ENCODE results near the gene G6PC1. TPM values are rescaled to one million over a fixed set of nuclear protein-coding genes. Genes with fewer than 3 reads are reported as not detected.
"Not testable (repeated sequence)": the region's sequence is repeated elsewhere in the genome, so short reads cannot be mapped to it uniquely, and the experiment has no call there.

G6PC1 gene
- total and polyA plus RNA-seq, 2 experiments from 2014 or later, result not detected

DNA sequence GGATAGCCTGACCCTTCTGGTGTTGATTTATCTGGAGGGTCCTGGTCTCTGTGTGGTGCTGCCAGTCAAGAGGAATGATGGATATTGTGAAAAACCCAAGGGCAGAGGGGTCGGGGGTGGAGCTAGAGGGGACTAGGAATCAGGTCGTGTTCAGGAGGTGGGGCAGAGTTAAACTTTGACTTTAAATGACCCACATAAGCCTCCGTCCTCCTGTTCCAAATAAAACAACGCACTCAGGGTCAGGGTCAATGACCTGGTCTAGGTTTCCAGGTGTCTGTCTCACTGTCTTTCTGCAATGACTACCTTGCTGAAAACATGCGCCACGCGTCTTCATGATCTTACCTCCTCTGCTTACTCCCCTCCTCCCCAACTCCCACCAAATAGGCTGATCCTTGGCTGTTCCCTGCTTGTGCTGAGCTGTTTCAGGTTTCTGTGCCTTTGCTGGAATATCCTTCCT is 34.9 kb upstream of the G6PC1 start:
- TF ChIP-seq, protein P1, sequence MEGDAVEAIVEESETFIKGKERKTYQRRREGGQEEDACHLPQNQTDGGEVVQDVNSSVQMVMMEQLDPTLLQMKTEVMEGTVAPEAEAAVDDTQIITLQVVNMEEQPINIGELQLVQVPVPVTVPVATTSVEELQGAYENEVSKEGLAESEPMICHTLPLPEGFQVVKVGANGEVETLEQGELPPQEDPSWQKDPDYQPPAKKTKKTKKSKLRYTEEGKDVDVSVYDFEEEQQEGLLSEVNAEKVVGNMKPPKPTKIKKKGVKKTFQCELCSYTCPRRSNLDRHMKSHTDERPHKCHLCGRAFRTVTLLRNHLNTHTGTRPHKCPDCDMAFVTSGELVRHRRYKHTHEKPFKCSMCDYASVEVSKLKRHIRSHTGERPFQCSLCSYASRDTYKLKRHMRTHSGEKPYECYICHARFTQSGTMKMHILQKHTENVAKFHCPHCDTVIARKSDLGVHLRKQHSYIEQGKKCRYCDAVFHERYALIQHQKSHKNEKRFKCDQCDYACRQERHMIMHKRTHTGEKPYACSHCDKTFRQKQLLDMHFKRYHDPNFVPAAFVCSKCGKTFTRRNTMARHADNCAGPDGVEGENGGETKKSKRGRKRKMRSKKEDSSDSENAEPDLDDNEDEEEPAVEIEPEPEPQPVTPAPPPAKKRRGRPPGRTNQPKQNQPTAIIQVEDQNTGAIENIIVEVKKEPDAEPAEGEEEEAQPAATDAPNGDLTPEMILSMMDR (IDR thresholded peaks at IDR 0.05; ENCODE audit: low read depth, low read length), result no peak

DNA sequence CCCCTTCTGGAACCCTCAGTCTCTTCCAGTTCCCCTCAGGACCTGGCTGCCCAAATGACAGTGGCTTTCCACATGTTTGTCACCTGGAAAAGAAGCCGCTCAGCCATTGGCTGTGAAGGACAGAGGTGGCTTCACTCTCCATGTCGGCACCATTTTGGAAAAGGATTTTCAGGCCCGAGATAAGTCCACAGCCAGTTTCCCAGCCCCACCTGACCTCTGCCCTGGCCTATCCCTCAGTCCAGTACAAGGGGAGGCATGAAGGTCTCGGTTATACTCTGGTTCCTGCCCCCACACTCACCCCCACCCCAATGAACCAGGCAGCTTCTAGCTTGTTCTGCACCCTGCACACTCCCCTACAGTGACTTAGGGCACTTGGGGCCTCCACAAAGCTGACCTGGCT is 34.4 kb upstream of the G6PC1 start:
- Histone ChIP-seq H3K27ac (no peak overlapping the region), H3K27me3 (no peaks in the 10 kb centered on the region), H3K9me3 (ENCODE audit: low read depth) (no peaks in the 10 kb centered on the region), H3K4me1 (ENCODE audit: low read depth) (peaks cover 8% of the 10 kb centered on the region), H3K36me3 (no peaks in the 10 kb centered on the region), H3K4me3 (no peak overlapping the region)
- TF ChIP-seq, protein P1 (IDR thresholded peaks at IDR 0.05; ENCODE audit: low read depth, low read length), result no peak
- DNase-seq (ENCODE audit: low read depth in 1 of 2, low spot score in 1 of 2), result no peak

More for the DNA sequence above, 34.9 kb upstream of the G6PC1 start:
- no peak overlapping the region for H3K4me3 ChIP-seq
- H3K9me3 ChIP-seq (ENCODE audit: low read depth), result no peaks in the 10 kb centered on the region
- H3K27me3 ChIP-seq, result no peaks in the 10 kb centered on the region
- H3K27ac ChIP-seq, result no peak overlapping the region
- H3K36me3 ChIP-seq, result no peaks in the 10 kb centered on the region
- no peak for DNase-seq (ENCODE audit: low read depth in 1 of 2, low spot score in 1 of 2)
- peaks cover 8% of the 10 kb centered on the region for H3K4me1 ChIP-seq (ENCODE audit: low read depth)

DNA sequence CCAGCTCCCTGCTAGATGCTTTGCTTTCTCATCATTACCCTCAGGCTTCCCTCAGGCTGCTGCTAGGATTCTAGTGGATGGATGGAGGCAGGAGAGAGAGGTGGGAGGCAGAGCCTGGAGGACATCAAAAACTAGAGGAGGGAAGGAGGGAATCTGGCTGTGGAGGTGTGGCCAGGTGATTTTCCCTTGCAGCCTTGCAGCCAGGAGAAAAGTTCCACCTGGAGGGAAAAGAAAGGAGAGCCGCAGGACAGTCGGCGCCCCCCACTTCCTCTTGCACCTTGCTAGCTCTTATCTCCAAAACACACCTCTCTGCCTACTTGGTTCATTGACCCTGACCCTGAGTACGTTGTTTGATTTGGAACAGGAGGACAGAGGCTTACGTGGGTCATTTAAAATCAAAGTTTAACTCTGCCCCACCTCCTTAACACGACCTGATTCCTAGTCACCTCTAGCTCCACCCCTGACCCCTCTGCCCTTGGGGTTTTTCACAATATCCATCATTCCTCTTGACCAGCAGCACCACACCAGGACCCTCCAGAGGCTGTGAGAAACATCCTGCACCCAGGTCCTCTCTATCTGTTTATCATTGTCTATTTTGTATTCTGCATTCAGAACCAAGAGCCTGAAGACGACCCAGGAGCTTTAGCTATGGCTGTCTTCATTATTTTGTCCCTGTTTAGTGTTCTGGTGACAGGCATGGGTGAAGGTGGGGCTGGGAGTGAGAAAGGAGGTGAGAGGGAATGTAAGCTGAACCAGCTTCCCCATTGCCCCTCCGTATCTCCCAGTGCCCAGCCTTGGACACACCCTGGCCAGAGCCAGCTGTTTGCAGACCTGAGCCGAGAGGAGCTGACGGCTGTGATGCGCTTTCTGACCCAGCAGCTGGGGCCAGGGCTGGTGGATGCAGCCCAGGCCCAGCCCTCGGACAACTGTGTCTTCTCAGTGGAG is 33.7 kb upstream of the G6PC1 start:
- Histone ChIP-seq H3K4me3 (no peak overlapping the region), H3K4me1 (ENCODE audit: low read depth) (peaks cover 8% of the 10 kb centered on the region), H3K9me3 (ENCODE audit: low read depth) (no peaks in the 10 kb centered on the region), H3K27ac (no peak overlapping the region), H3K36me3 (no peaks in the 10 kb centered on the region), H3K27me3 (no peaks in the 10 kb centered on the region)
- TF ChIP-seq, protein P1 (IDR thresholded peaks at IDR 0.05; ENCODE audit: low read depth, low read length), result no peak
- DNase-seq (ENCODE audit: low read depth in 1 of 2, low spot score in 1 of 2), result no peak

DNA sequence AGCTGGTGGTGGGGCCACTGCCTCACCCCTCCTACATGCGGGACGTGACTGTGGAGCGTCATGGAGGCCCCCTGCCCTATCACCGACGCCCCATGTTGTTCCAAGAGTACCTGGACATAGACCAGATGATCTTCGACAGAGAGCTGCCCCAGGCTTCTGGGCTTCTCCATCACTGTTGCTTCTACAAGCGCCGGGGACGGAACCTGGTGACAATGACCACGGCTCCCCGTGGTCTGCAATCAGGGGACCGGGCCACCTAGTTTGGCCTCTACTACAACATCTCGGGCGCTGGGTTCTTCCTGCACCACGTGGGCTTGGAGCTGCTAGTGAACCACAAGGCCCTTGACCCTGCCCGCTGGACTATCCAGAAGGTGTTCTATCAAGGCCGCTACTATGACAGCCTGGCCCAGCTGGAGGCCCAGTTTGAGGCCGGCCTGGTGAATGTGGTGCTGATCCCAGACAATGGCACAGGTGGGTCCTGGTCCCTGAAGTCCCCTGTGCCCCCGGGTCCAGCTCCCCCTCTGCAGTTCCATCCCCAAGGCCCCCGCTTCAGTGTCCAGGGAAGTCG is 32.8 kb upstream of the G6PC1 start:
- H3K36me3 ChIP-seq; H3K27ac ChIP-seq; H3K4me3 ChIP-seq; DNase-seq (ENCODE audit: low read depth in 1 of 2, low spot score in 1 of 2); H3K4me1 ChIP-seq (ENCODE audit: low read depth); H3K9me3 ChIP-seq (ENCODE audit: low read depth); H3K27me3 ChIP-seq: not testable (repeated sequence)

DNA sequence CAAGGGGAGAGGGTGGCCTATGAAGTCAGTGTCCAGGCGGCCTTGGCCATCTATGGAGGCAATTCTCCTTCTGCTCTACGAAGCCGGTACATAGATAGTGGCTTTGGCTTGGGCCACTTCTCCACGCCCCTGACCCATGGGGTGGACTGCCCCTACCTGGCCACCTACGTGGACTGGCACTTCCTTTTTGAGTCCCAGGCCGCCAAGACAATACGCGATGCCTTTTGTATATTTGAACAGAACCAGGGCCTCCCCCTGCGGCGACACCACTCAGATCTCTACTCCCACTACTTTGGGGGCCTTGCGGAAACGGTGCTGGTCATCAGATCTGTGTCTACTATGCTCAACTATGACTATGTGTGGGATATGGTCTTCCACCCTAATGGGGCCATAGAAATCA is 32.3 kb upstream of the G6PC1 start:
- TF ChIP-seq, protein P1 (IDR thresholded peaks at IDR 0.05; ENCODE audit: low read depth, low read length), result no peak
- Histone ChIP-seq H3K27ac (no peak overlapping the region), H3K4me3 (no peak overlapping the region), H3K27me3 (no peaks in the 10 kb centered on the region), H3K4me1 (ENCODE audit: low read depth) (peaks cover 8% of the 10 kb centered on the region), H3K9me3 (ENCODE audit: low read depth) (no peaks in the 10 kb centered on the region), H3K36me3 (no peaks in the 10 kb centered on the region)
- DNase-seq (ENCODE audit: low read depth in 1 of 2, low spot score in 1 of 2), result no peak

DNA sequence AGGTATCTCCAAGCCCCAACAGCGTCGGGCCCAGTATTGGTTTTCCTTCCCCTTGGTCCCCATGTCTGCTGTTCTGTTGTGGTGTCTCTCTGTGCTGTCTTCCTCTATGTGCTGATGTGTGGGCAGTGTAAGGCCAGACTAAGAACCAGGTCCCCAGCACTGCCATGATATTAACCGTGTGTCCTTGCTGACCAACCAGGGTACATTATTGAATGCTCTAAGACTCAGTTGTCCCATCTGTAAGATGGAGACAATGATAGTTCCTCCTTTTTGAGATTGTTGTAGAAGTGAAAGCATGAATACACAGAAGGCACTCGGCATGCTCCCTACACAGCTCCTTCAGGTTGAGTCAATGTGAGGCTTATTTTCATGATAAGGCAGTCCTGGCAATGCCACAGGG is 29.0 kb upstream of the G6PC1 start:
- Histone ChIP-seq H3K36me3 (no peaks in the 10 kb centered on the region), H3K27ac (no peak overlapping the region), H3K9me3 (ENCODE audit: low read depth) (no peaks in the 10 kb centered on the region), H3K4me3 (no peak overlapping the region), H3K4me1 (ENCODE audit: low read depth) (no peaks in the 10 kb centered on the region), H3K27me3 (no peaks in the 10 kb centered on the region)
- TF ChIP-seq, protein P1 (IDR thresholded peaks at IDR 0.05; ENCODE audit: low read depth, low read length), result no peak
- DNase-seq (ENCODE audit: low read depth in 1 of 2, low spot score in 1 of 2), result no peak

Data from cardiac muscle cell (in vitro differentiated cells and primary cell).